HPDE6-E6E7 (cell line): ENCODE results near the gene OR10A3.

Source experiments
- DNase-seq: peaks from one replicate; pipeline ENCODE4 v3.0.0; 2011; ENCODE audit warnings: missing footprints; ENCODE audit errors: extremely low spot score

The OR10A3 gene

GRCh38 chr11:7941146-7941545 is 362 bp downstream of the OR10A3 start:
- no peak for DNase-seq

GRCh38 chr11:7936615-7937014 is 4.9 kb downstream of the OR10A3 start:
- DNase-seq, result peak; percentile 35

- no peak for DNase-seq
Observed at GRCh38 chr11:7931168-7931567, 10.3 kb downstream of the OR10A3 start, which contains the start of gene OR10A6. Gene OR10A6, minus strand, starts transcription at chr11:7931268. Its CDS starts 2,606 bp downstream, at chr11:7928662.

GRCh38 chr11:7927635-7928034 is 13.9 kb downstream of the OR10A3 start:
- DNase-seq, result no peak

- no peak for DNase-seq
Observed at GRCh38 chr11:7924536-7924935, 17.0 kb downstream of the OR10A3 start.

GRCh38 chr11:7918141-7918540 is 23.4 kb downstream of the OR10A3 start:
- no peak for DNase-seq

GRCh38 chr11:7911011-7911410 is 30.5 kb downstream of the OR10A3 start:
- DNase-seq, result no peak

GRCh38 chr11:7910286-7910788 is 31.2 kb downstream of the OR10A3 start:
- no peak for DNase-seq

GRCh38 chr11:7909585-7910285 is 31.8 kb downstream of the OR10A3 start:
- DNase-seq, result no peak

- no peak for DNase-seq
Observed at GRCh38 chr11:7907121-7907520, 34.4 kb downstream of the OR10A3 start.

- DNase-seq, result no peak
Observed at GRCh38 chr11:7906481-7906880, 35.0 kb downstream of the OR10A3 start.

GRCh38 chr11:7905961-7906429 is 35.5 kb downstream of the OR10A3 start:
- no peak for DNase-seq

- DNase-seq, result no peak
Observed at GRCh38 chr11:7905549-7905948, 36.0 kb downstream of the OR10A3 start.

- DNase-seq, result no peak
Observed at GRCh38 chr11:7904917-7905316, 36.6 kb downstream of the OR10A3 start.

- DNase-seq, result no peak
Observed at GRCh38 chr11:7903940-7904339, 37.6 kb downstream of the OR10A3 start.

GRCh38 chr11:7901319-7901854 is 40.1 kb downstream of the OR10A3 start:
- DNase-seq, result no peak

- DNase-seq, result no peak
Observed at GRCh38 chr11:7900686-7901085, 40.8 kb downstream of the OR10A3 start.

- no peak for DNase-seq
Observed at GRCh38 chr11:7899418-7899817, 42.1 kb downstream of the OR10A3 start.

- no peak for DNase-seq
Observed at GRCh38 chr11:7898666-7899283, 42.7 kb downstream of the OR10A3 start.

- no peak for DNase-seq
Observed at GRCh38 chr11:7896009-7896785, 45.3 kb downstream of the OR10A3 start.

GRCh38 chr11:7894251-7894650 is 47.3 kb downstream of the OR10A3 start:
- no peak for DNase-seq

- DNase-seq, result no peak
Observed at GRCh38 chr11:7893796-7894195, 47.7 kb downstream of the OR10A3 start.
